Liver (tissue), 9 donors: ENCODE results near the gene FILIP1L. TPM values are rescaled to one million over a fixed set of nuclear protein-coding genes. Genes with fewer than 3 reads are reported as not detected.
A peak's percentile ranks its signal among the peaks of the same experiment; 100 is the strongest.

Experiments
- DNase-seq: peaks from one replicate; pipeline ENCODE4 v3.0.0-alpha.2; 2017; ENCODE audit warnings: low spot score
- H3K27ac ChIP-seq, 2 donors: one replicate each; pipeline ENCODE4 v1.7.0; 2013; ENCODE audit warnings: inconsistent platforms in 2 of 2, low read length in 2 of 2, control low read depth in 1 of 2, low read depth in 1 of 2, mild to moderate bottlenecking in 1 of 2
- H3K27me3 ChIP-seq, 4 donors: one replicate each; pipeline versions ENCODE4 v1.6.1 to v1.7.0; 2013; ENCODE audit warnings: low read length in 3 of 4, inconsistent platforms in 1 of 4, mild to moderate bottlenecking in 1 of 4, moderate library complexity in 1 of 4; ENCODE audit not compliant: control insufficient read depth in 4 of 4, insufficient read depth in 4 of 4
- H3K36me3 ChIP-seq, 4 donors: one replicate each; pipeline versions ENCODE4 v1.6.1 to v1.7.0; 2013; ENCODE audit warnings: low read length in 3 of 4, mild to moderate bottlenecking in 3 of 4, low read depth in 1 of 4, moderate library complexity in 1 of 4; ENCODE audit not compliant: control insufficient read depth in 4 of 4, insufficient read depth in 3 of 4
- H3K4me1 ChIP-seq, 4 donors: one replicate each; pipeline versions ENCODE4 v1.6.1 to v1.7.0; 2013; ENCODE audit warnings: low read length in 3 of 4, mild to moderate bottlenecking in 3 of 4, moderate library complexity in 1 of 4; ENCODE audit not compliant: control insufficient read depth in 4 of 4, insufficient read depth in 4 of 4
- H3K4me3 ChIP-seq, 3 donors: one replicate each; pipeline versions ENCODE4 v1.6.1 to v1.7.0; 2013; ENCODE audit warnings: low read length in 3 of 3, control low read depth in 1 of 3, low read depth in 1 of 3, mild to moderate bottlenecking in 1 of 3
- H3K9ac ChIP-seq, 2 donors: one replicate each; pipeline ENCODE4 v1.7.0; 2013; ENCODE audit warnings: low read length in 2 of 2, mild to moderate bottlenecking in 2 of 2, moderate library complexity in 2 of 2, control low read depth in 1 of 2, low read depth in 1 of 2
- H3K9me3 ChIP-seq, 4 donors: one replicate each; pipeline versions ENCODE4 v1.6.1 to v1.7.0; 2013; ENCODE audit warnings: low read length in 3 of 4; ENCODE audit not compliant: control insufficient read depth in 4 of 4
- EGR1 ChIP-seq, 2 donors: IDR thresholded peaks; 2 replicates each; pipeline ENCODE4 v1.6.1; 2016 to 2018; ENCODE audit warnings: antibody characterized with exemption in 2 of 2, low read depth in 2 of 2
- FOXA2 ChIP-seq: IDR thresholded peaks from 2 replicates; pipeline ENCODE4 v1.6.1; 2016; ENCODE audit warnings: antibody characterized with exemption
- GABPA ChIP-seq, 2 donors: IDR thresholded peaks in 1 of 2; conservative IDR thresholded peaks in 1 of 2; 2 replicates each; pipeline ENCODE4 v1.6.1; 2016; ENCODE audit warnings: antibody characterized with exemption in 2 of 2, mild to moderate bottlenecking in 1 of 2, moderate library complexity in 1 of 2
- HNF4A ChIP-seq, 2 donors: conservative IDR thresholded peaks; 2 replicates each; pipeline ENCODE4 v1.6.1; 2016; ENCODE audit warnings: antibody characterized with exemption in 2 of 2, mild to moderate bottlenecking in 2 of 2
- HNF4G ChIP-seq: IDR thresholded peaks from 2 replicates; pipeline ENCODE4 v1.6.1; 2016; ENCODE audit warnings: antibody characterized with exemption
- JUND ChIP-seq, 2 donors: IDR thresholded peaks; 2 replicates each; pipeline ENCODE4 v1.6.1; 2016; ENCODE audit warnings: antibody characterized with exemption in 2 of 2
- NR2F2 ChIP-seq: IDR thresholded peaks from 2 replicates; pipeline ENCODE4 v1.6.1; 2016; ENCODE audit warnings: antibody characterized with exemption
- RAD21 ChIP-seq, 2 donors: IDR thresholded peaks; 2 replicates each; pipeline ENCODE4 v1.6.1; 2016; ENCODE audit warnings: antibody characterized with exemption in 2 of 2, mild to moderate bottlenecking in 2 of 2
- REST ChIP-seq: IDR thresholded peaks from 2 replicates; pipeline ENCODE4 v1.6.1; 2016; ENCODE audit warnings: antibody characterized with exemption, mild to moderate bottlenecking
- RXRA ChIP-seq, 2 donors: IDR thresholded peaks; 2 replicates each; pipeline ENCODE4 v1.6.1; 2017 to 2018; ENCODE audit warnings: antibody characterized with exemption in 2 of 2, mild to moderate bottlenecking in 1 of 2
- SP1 ChIP-seq: IDR thresholded peaks from 2 replicates; pipeline ENCODE4 v1.6.1; 2018; ENCODE audit warnings: antibody characterized with exemption, mild to moderate bottlenecking
- TAF1 ChIP-seq: conservative IDR thresholded peaks from 2 replicates; pipeline ENCODE4 v1.6.1; 2016; ENCODE audit warnings: antibody characterized with exemption, mild to moderate bottlenecking
- YY1 ChIP-seq: IDR thresholded peaks from 2 replicates; pipeline ENCODE4 v1.6.1; 2016; ENCODE audit warnings: antibody characterized with exemption, mild to moderate bottlenecking
- ZBTB33 ChIP-seq: IDR thresholded peaks from 2 replicates; pipeline ENCODE4 v1.6.1; 2016; ENCODE audit warnings: antibody characterized with exemption
- WGBS: extraction: QIAGEN DNeasy Blood & Tissue Kit; methylation state at CpG from one replicate; pipeline ENCODE4 v1.1.7; 2013; 5-methylcytosine and 5-hydroxymethylcytosine counted together
- polyA plus RNA-seq, 2 donors: library from polyadenylated mRNA; stranded (reverse) in 1 of 2; unstranded in 1 of 2; fragments of 200-250 nt in 1 of 2; fragments of >200 nt in 1 of 2; fragmentation: Nextera tagmentation in 1 of 2; extraction: Ambion mirVana in 1 of 2; gene quantifications; one replicate each; pipeline versions ENCODE4 v1.2.1 to v1.2.3, GENCODE V29; 2013 to 2015
- total RNA-seq, 2 donors: library from RNA; depleted of rRNA; stranded (reverse); fragments of >200 nt; gene quantifications; one replicate each; pipeline ENCODE4 v1.2.3, GENCODE V29; 2014
- TF ChIP-seq, protein P1 (sequence below): fragments of 150-350 bp; IDR thresholded peaks from 2 replicates; pipeline ENCODE4 v1.5.1; 2017; ENCODE audit warnings: improper control_type of control experiment, low read depth, low read length; ENCODE audit not compliant: missing input control
- TF ChIP-seq, protein P2 (sequence below): IDR thresholded peaks from 2 replicates; pipeline ENCODE4 v1.6.1; 2016; ENCODE audit warnings: antibody characterized with exemption
- TF ChIP-seq, protein P3 (sequence below): IDR thresholded peaks from 2 replicates; pipeline ENCODE4 v1.6.1; 2016; ENCODE audit warnings: antibody characterized with exemption
- donor health status: healthy.
- donor health status: healthy.
- donor health status: healthy.
- donor health status: healthy.
- donor health status: healthy.

Gene FILIP1L
- total and polyA plus RNA-seq, 4 donors: 1.4 to 6.5 (median 1.9) TPM

DNA sequence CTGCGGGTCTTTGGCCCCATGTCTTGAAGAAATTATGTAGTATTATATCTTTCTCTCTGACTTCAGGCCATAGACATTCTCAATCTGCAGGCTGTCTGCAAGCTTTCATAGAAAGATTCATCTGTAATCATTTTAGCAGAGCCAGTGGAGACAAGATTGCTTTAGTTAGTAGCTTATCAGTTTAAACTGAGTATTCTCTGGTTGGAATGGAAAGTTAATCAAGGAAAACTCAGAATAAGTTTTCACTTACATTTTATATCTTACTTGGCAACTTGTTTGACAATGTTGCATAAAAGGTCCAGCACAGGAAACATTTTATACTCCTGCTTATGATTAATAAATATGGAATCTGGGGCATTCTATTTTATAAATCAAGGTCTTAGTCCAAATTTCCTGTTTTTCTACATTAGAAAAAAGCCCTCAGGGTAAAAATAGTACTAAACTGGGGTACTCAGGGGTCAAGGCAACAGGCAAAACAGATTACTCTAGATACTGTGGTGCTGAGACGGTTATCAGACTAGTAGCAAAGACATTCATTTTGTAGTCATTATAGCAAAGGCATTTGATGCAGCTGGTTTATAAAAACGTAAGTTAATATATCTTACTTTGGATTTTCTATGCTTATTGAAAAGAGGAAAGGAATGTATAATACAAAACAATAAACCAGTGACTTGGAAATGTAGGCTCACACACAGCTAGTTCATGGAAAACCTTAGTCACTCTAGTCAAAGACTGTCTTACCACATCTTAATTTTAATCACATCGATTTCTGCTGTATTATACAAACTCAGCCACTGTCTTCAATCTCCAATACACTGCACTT, 45.2 kb upstream of the FILIP1L start:
- Histone ChIP-seq H3K9ac (no peak overlapping the region), H3K9me3 (peaks cover 0 to 6% (median under 1%) of the 10 kb centered on the region in 4 donors), H3K36me3 (no peaks in the 10 kb centered on the region), H3K4me1 (peaks cover 0 to 8% (median 5%) of the 10 kb centered on the region in 4 donors), H3K4me3 (no peak overlapping the region), H3K27me3 (no peaks in the 10 kb centered on the region), H3K27ac (peak overlapping the region in 1 of 2 donors; percentile 28)
- 79% methylated on average over 4 of the region's 4 CpGs for WGBS
- TF ChIP-seq TAF1 (no peak), HNF4A (conservative IDR thresholded peaks at IDR 0.05) (no peak), GABPA (IDR thresholded peaks at IDR 0.05 in 1 of 2, conservative IDR thresholded peaks at IDR 0.05 in 1 of 2) (no peak), YY1 (no peak), EGR1 (IDR thresholded peaks at IDR 0.05; ENCODE audit: low read depth in 2 of 2) (no peak), ZBTB33 (no peak), RXRA (IDR thresholded peaks at IDR 0.05) (no peak), HNF4G (no peak), NR2F2 (peak; percentile 46), REST (no peak), RAD21 (IDR thresholded peaks at IDR 0.05) (no peak), FOXA2 (no peak), JUND (IDR thresholded peaks at IDR 0.05) (peak; percentile 21 to 27), SP1 (no peak)
- TF ChIP-seq, protein P1, sequence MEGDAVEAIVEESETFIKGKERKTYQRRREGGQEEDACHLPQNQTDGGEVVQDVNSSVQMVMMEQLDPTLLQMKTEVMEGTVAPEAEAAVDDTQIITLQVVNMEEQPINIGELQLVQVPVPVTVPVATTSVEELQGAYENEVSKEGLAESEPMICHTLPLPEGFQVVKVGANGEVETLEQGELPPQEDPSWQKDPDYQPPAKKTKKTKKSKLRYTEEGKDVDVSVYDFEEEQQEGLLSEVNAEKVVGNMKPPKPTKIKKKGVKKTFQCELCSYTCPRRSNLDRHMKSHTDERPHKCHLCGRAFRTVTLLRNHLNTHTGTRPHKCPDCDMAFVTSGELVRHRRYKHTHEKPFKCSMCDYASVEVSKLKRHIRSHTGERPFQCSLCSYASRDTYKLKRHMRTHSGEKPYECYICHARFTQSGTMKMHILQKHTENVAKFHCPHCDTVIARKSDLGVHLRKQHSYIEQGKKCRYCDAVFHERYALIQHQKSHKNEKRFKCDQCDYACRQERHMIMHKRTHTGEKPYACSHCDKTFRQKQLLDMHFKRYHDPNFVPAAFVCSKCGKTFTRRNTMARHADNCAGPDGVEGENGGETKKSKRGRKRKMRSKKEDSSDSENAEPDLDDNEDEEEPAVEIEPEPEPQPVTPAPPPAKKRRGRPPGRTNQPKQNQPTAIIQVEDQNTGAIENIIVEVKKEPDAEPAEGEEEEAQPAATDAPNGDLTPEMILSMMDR: no peak
- TF ChIP-seq, protein P2, sequence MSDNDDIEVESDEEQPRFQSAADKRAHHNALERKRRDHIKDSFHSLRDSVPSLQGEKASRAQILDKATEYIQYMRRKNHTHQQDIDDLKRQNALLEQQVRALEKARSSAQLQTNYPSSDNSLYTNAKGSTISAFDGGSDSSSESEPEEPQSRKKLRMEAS: no peak
- TF ChIP-seq, protein P3, sequence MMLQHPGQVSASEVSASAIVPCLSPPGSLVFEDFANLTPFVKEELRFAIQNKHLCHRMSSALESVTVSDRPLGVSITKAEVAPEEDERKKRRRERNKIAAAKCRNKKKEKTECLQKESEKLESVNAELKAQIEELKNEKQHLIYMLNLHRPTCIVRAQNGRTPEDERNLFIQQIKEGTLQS: no peak
- DNase-seq: no peak
